ENCODE data around the gene SECISBP2L. TPM values are rescaled to one million over a fixed set of nuclear protein-coding genes. Genes with fewer than 3 reads are reported as not detected.

The SECISBP2L gene
- total and polyA plus RNA-seq, 10 of the 15 experiments (the other 5 are each of a cell fraction or from before 2014, with no cell fraction given) = 1.4 to 24.2 (median 10.4) TPM

GRCh38 chr15:49023354-49023753 lies 22.9 kb downstream of the SECISBP2L start:
- RAD21 ChIA-PET (ENCODE audit: unreplicated experiment) = no interaction called here
- intact Hi-C loops (cut with micrococcal nuclease; ENCODE audit: unreplicated experiment) = no loop called here

More at GRCh38 chr15:49023354-49023753, 22.9 kb downstream of the SECISBP2L start:
- Histone ChIP-seq H3K9ac (ENCODE audit: control insufficient read depth, insufficient read depth, low read length) (no peak overlapping the region), H3K9me3 (replicated peaks; ENCODE audit: control insufficient read depth, insufficient read depth, low read length) (no peaks in the 10 kb centered on the region), H3K4me2 (ENCODE audit: control insufficient read depth, insufficient read depth) (no peak overlapping the region), H4K20me1 (ENCODE audit: control insufficient read depth, insufficient read depth) (no peaks in the 10 kb centered on the region), H3K27ac (ENCODE audit: control insufficient read depth, insufficient read depth) (0 out of 2 replicates have a peak overlapping the region, but pooled peaks have one; percentile 46), H2AFZ (ENCODE audit: control insufficient read depth, low read depth, low read length) (no peak overlapping the region), H3K27me3 (replicated peaks in 1 of 2; ENCODE audit: control insufficient read depth in 2 of 2, insufficient read depth in 2 of 2, low read length in 1 of 2) (no peaks in the 10 kb centered on the region), H3K4me3 (no peak overlapping the region), H3K79me2 (ENCODE audit: control insufficient read depth, insufficient read depth, low read length) (no peaks in the 10 kb centered on the region; the same call in 1 of the 2 replicates), H3K36me3 (ENCODE audit: control insufficient read depth in 2 of 2, insufficient read depth in 2 of 2, low read length in 1 of 2) (peaks cover 0 to 10% of the 10 kb centered on the region in 2 experiments; a peak in 1 of 4 replicates), H3K4me1 (ENCODE audit: control insufficient read depth, insufficient read depth, low read length) (peaks cover 12% of the 10 kb centered on the region; the same call in 1 of the 2 replicates)
- FAIRE-seq (peak; percentile 68), ATAC-seq (peak; percentile 73), DNase-seq (ENCODE audit: low read depth, low spot score) (no peak)
- POLR2A ChIA-PET = no interaction called here
- in situ Hi-C loops (cut with MboI) = no loop called here
- WGBS (ENCODE audit: insufficient coverage, insufficient replicate concordance, low lambda C conversion rate, missing lambda C conversion rate) = 1% methylated on average over 3 of the region's 3 CpGs
- TF ChIP-seq RAD21 (IDR thresholded peaks at IDR 0.05; ENCODE audit: insufficient read depth, low read depth, low read length) (no peak), FOXK2 (IDR thresholded peaks at IDR 0.05) (no peak), MLLT1 (IDR thresholded peaks at IDR 0.05) (no peak), SMAD1 (IDR thresholded peaks at IDR 0.05; ENCODE audit: low read depth, partially characterized antibody) (no peak), HDAC2 (IDR thresholded peaks at IDR 0.05) (no peak), POLR2A (IDR thresholded peaks at IDR 0.05; ENCODE audit: low read depth, low read length) (no peak), CHD4 (IDR thresholded peaks at IDR 0.05) (no peak), CUX1 (IDR thresholded peaks at IDR 0.05; ENCODE audit: insufficient replicate concordance, low read depth, low read length) (no peak), BACH1 (IDR thresholded peaks at IDR 0.05; ENCODE audit: borderline replicate concordance) (0 out of 2 replicates have a peak, but pooled peaks have one; percentile 21), WRNIP1 (IDR thresholded peaks at IDR 0.05; ENCODE audit: borderline replicate concordance, low read depth, low read length) (no peak), ASH2L (IDR thresholded peaks at IDR 0.05; ENCODE audit: borderline replicate concordance, low read depth) (no peak), CBFB (IDR thresholded peaks at IDR 0.05; ENCODE audit: low read depth) (no peak), USF1 (IDR thresholded peaks at IDR 0.05; ENCODE audit: borderline replicate concordance, extremely low read length, insufficient read depth, low read depth, low read length) (no peak), ZNF384 (IDR thresholded peaks at IDR 0.05; ENCODE audit: borderline replicate concordance, low read depth, low read length) (no peak), JUNB (IDR thresholded peaks at IDR 0.05) (peak; percentile 69), FOS (IDR thresholded peaks at IDR 0.05; ENCODE audit: borderline replicate concordance, extremely low read depth, insufficient read length) (no peak), GABPA (IDR thresholded peaks at IDR 0.05; ENCODE audit: low read depth) (no peak), YY1 (IDR thresholded peaks at IDR 0.05; ENCODE audit: low read depth, low read length) (no peak), EP300 (IDR thresholded peaks at IDR 0.05; ENCODE audit: borderline replicate concordance in 1 of 2, control insufficient read depth in 1 of 2, low read depth in 2 of 2, low read length in 2 of 2) (peak in 1 of 2 experiments; percentile 67; a peak in 1 of 4 replicates)
- SMC1A ChIA-PET (ENCODE audit: uncharacterized antibody, unreplicated experiment) = no interaction called here
- BruUV-seq (replicated peaks) = no TSS peak
- CTCF ChIA-PET = interaction anchor here (0.8 kb wide), 1 partner anchor 48 kb away, joined by 3 read pairs; no protein-coding TSS in a partner anchor

Data from GM12878 (cell line).